Measurements from ENCODE around the gene C1QTNF6. TPM values are rescaled to one million over a fixed set of nuclear protein-coding genes. Genes with fewer than 3 reads are reported as not detected.
"Not testable (repeated sequence)": the region's sequence is repeated elsewhere in the genome, so short reads cannot be mapped to it uniquely, and the experiment has no call there.

C1QTNF6 gene
- total RNA-seq, 1 donor from 2014 or later: 12.6 TPM

- ATAC-seq (no peak), DNase-seq (ENCODE audit: low spot score) (no peak)
Observed at GRCh38 chr22:37208401-37209139, 20.5 kb upstream of the C1QTNF6 start.

- DNase-seq (ENCODE audit: low spot score): no peak
- ATAC-seq: no peak
Observed at GRCh38 chr22:37207981-37208380, 19.9 kb upstream of the C1QTNF6 start.

- DNase-seq (ENCODE audit: low spot score) (no peak), ATAC-seq (no peak)
Observed at GRCh38 chr22:37206841-37207821, 19.1 kb upstream of the C1QTNF6 start.

DNA sequence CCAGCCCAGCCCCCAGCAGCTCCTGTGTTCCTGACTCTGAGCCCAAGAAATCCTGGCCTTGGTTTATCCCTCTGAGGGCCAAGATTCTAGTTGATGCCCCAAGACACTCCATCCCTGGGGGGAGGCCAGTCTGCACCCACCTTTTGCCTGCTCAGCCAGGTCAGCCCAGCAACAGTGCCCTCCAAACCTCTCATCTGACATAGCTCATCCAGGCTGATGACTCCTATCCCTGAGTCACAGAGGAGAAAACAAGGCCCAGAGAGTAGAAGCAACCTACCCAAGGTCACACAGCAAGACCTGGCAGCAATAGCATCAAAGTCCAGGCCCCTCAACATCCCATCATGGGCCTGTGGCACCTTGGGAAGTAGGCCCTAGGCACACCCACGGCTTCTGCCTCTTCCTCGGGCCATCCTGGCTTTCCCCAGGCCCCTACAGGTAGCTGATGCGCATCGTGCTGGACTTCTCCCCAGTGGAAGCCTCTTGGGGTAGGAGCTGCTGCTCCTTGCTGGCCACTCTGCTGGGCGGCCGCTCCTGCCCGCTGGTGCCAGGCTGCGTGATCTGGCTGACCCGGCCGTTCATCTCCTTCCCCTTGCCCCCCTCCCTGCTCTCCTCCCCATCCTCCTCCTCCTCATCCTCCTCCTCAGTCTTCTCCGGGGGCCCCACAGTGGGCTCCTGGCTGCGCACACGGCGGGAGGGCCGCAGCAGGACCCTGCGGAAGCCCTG lies 18.2 kb upstream of the C1QTNF6 start:
- DNase-seq (ENCODE audit: low spot score) (no peak), ATAC-seq (no peak)

DNA sequence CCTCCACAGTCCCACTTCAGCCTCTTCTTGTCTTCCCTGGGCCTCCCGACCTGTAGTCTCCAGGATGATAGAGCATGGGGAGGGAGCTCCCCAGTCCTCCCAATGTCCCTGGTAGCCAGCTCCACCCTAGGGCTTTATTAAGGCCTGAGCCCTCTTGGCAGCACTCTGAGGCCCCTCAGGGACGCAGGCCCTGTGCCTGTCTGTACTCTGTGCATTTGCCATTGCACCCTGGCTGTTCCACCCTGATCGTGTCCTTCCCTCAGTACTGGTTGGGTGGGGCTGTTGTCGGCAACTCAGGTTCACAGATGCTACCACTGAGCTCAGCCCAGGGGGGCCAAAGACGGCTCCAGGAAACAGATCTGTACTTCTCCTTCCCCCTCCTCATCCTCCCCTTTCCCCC lies 17.0 kb upstream of the C1QTNF6 start:
- no peak for ATAC-seq
- DNase-seq (ENCODE audit: low spot score): no peak

DNA sequence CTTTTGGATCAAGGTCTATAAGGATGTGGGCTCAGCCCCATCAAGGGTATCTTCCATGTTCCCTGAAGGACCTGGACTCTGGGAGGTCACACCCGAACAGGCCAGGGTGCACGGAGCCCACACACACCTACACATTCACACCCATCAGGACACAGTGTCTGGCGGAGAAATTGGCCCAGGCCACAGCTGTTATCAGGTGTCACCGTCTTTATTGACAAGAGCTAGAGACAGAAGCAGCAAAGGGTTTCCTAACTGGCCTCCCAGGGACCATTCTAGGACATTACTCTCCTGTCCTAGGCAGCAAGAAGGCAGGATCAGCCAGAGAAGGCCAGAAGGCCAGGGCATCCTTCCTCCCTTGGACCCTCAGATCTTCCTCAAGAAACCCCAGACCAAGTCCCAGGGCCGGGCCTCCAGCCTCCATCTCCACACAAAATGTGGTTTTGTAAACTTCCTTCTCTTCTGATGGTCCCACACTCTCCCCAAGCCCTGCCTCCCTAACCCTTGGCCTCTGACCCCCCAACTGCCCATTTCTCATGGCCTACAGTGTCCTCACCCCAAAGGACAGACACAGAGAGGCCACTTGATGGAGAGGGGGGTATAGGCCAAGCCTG lies 16.1 kb upstream of the C1QTNF6 start:
- no peak for DNase-seq (ENCODE audit: low spot score)
- no peak for ATAC-seq

- DNase-seq (ENCODE audit: low spot score): no peak
- no peak for ATAC-seq
Observed at GRCh38 chr22:37203354-37204044, 15.5 kb upstream of the C1QTNF6 start.

DNA sequence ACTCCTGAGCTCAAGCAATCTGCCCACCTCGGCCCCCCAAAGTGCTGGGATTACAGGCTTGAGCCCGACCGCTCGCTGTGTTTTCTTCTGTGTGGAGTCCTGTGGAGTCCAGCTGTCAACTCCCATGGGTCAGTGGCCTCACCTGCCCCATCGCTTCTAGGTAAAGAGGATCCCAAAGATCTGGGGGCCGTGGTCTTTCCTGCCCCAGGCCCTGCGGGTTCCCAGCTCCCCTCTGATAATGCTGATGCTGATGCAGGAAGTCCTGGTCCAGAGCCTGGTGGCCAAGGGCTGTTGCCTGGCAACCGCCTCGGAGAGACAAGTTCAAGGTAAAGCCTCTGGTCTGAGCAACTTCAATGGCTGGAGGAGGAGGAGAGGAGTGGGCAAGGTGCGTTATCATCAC lies 14.7 kb upstream of the C1QTNF6 start:
- no peak for ATAC-seq
- no peak for DNase-seq (ENCODE audit: low spot score)

DNA sequence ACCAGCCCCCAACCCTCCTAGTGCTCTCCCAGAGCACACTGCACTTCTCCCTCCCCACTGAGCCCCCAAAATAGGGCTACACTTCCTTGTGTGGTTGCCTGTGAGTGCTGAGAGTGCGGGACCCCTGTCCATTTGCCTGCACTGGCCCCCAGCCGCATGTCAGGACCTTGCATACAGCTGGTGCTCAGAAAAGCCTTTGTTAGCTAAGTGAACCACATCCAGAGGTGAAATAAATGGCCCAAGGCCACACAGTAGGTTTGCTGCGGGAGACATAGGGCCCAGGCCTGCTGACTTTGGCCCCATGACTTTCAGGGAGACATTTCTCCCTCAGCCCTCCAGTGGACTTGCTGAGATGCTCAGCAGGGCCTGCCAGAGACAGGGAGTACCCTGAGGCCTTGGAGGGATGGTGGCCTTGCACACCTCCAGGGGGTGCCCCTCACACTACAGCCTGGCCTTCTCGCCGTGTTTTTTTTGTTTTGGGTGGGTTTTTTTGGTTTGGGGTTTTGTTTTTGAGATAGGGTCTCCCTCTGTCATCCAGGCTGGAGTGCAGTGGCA lies 14.0 kb upstream of the C1QTNF6 start:
- no peak for DNase-seq (ENCODE audit: low spot score)
- no peak for ATAC-seq

- not testable (repeated sequence) for DNase-seq (ENCODE audit: low spot score)
Observed at GRCh38 chr22:37201443-37201820, 13.4 kb upstream of the C1QTNF6 start.

DNA sequence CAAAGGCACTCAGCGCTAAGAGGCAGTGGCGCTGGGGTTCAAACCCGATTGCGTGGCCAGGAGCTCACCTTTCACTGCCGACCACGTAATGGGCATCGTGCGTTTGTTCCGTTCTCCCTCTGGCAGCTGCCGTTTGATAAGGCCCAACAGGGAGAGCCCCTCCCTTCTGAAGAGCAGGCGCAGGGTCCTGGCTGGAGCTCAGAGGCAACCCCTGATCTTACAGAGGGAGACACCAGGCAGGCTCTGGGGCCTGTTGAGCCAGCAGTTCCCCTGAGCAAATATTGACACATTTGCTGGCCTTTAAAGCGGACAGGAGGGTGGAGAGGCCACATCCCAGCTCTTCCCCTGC lies 11.7 kb upstream of the C1QTNF6 start:
- ATAC-seq: peak; percentile 47

More at GRCh38 chr22:37201443-37201820, 13.4 kb upstream of the C1QTNF6 start:
- ATAC-seq: not testable (repeated sequence)

DNA sequence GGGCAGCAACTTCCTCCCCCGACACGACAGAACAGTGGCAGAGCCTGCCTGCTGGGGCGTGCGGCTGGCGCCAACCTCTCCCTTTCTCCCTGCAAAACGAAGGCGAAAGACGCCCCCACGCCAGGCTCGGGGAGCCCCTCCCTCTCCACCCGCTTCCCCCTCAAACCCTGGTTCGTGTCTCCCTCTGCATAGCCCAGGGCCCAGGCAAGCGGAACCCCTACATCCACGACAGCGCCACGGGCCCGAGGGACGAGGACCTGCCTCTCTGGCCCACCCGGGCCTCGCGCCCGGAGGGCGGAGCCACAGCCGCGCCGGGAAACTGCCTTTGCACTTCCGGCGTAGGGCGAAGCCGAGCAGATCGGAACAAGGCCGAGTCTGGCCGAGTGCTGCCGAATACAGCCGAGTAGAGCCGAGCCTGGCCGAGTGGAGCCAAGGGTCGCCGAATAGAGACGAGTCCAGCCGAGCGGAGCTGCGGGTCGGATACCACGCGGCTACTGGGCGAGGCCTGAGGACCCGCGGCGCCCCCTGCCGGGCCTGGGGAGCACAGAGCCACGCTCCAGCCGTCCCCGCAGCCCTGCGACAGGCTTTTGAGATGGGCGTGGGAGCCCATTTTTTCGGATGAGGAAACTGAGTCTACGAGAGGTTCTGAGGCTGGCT lies 11.2 kb upstream of the C1QTNF6 start:
- peak; percentile 99 for DNase-seq (ENCODE audit: low spot score)
- ATAC-seq: peak; percentile 79

More for the DNA sequence above, 11.7 kb upstream of the C1QTNF6 start:
- DNase-seq (ENCODE audit: low spot score): peak; percentile 76

- peak; percentile 66 for ATAC-seq
- DNase-seq (ENCODE audit: low spot score): peak; percentile 91
Observed at GRCh38 chr22:37198258-37199102, 10.4 kb upstream of the C1QTNF6 start.

- peak; percentile 19 for ATAC-seq
- DNase-seq (ENCODE audit: low spot score): peak; percentile 86
Observed at GRCh38 chr22:37197451-37198257, 9.6 kb upstream of the C1QTNF6 start.

GRCh38 chr22:37196539-37197450 lies 8.7 kb upstream of the C1QTNF6 start:
- ATAC-seq: peak; percentile 57
- DNase-seq (ENCODE audit: low spot score): peak; percentile 92

- DNase-seq (ENCODE audit: low spot score): no peak
- ATAC-seq: no peak
Observed at GRCh38 chr22:37195921-37196320, 7.9 kb upstream of the C1QTNF6 start.

DNA sequence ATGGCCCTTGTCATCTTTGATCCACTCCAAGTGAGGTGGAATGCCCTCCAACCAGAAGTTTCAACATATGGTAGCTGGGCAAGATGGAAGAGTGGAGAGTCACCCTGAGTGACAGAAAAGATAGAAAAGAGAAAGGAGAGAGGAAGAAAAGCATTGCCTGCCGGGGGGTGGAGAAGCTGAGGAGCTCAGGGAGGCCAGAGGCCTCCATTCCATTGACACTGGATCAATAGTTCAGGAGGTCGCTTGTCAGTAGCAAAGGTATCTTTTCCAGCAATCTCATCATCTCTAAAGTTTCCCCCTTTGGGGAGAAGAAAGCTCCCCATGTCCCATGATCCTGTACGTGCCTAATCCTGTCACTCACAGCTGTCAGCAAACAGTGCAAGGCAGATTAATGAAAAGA lies 6.7 kb upstream of the C1QTNF6 start:
- ATAC-seq (no peak), DNase-seq (ENCODE audit: low spot score) (no peak)

Data from left lobe of liver (tissue), 2 donors.